Right cardiac atrium (tissue), 5 donors: Measurements from ENCODE around the gene CMSS1. TPM values are rescaled to one million over a fixed set of nuclear protein-coding genes. Genes with fewer than 3 reads are reported as not detected.

ENCODE experiments used
- ATAC-seq, 2 donors: fragments of 200-7000 bp; cut with Tn5 transposase; one replicate each; pipeline versions ENCODE4 v1.8.0 to v1.9.1; 2020; ENCODE audit warnings: moderate library complexity in 2 of 2, mild to moderate bottlenecking in 1 of 2
- DNase-seq, 3 donors: peaks; one replicate each; pipeline ENCODE4 v3.0.0-alpha.2; 2020
- H3K27ac ChIP-seq: one replicate; pipeline ENCODE4 v1.5.1; 2013; ENCODE audit warnings: mild to moderate bottlenecking, low read length, control low read depth, moderate library complexity
- H3K27me3 ChIP-seq: one replicate; pipeline ENCODE4 v1.6.1; 2013; ENCODE audit not compliant: control insufficient read depth, insufficient read depth
- H3K4me1 ChIP-seq: one replicate; pipeline ENCODE4 v1.6.1; 2013; ENCODE audit warnings: low read length; ENCODE audit not compliant: control insufficient read depth, insufficient read depth
- H3K4me3 ChIP-seq: one replicate; pipeline ENCODE4 v1.5.1; 2013; ENCODE audit warnings: low read length, control low read depth
- H3K9me3 ChIP-seq: one replicate; pipeline ENCODE4 v1.6.1; 2013; ENCODE audit warnings: low read length; ENCODE audit not compliant: control insufficient read depth
- WGBS: extraction: QIAGEN DNeasy Blood & Tissue Kit; methylation state at CpG from one replicate; pipeline ENCODE4 v1.1.7; 2013; 5-methylcytosine and 5-hydroxymethylcytosine counted together
- intact Hi-C, 4 donors: fragments of 100-400 bp; cut with DNase I; formaldehyde crosslinking; loops; one replicate each; pipeline versions ENCODE4 v1.11.0 to v1.14.0; 2022 to 2023
- polyA plus RNA-seq: library from polyadenylated mRNA; stranded (reverse); fragments of 200-250 nt; gene quantifications from one replicate; pipeline ENCODE4 v1.2.3, GENCODE V29; 2013
- total RNA-seq, 4 donors: library from RNA; stranded (reverse); fragmentation: NEBNext Ultra II Directional; extraction: Animal tissue kit (Norgen Biotek cat#: 25700); gene quantifications; one replicate each; pipeline ENCODE4 v1.2.1, GENCODE V29; 2021
- donor health status: healthy with polysubstance abuse.
- donor health status: DM: no; HTN: yes; CAD: no.
- donor health status: DM: no; HTN: no; CAD: no.
- donor health status: DM: no; HTN: yes; CAD: no; lungs with severe emphysema.
- donor health status: DM: yes; HTN: yes; CAD: no.

The CMSS1 gene
- total and polyA plus RNA-seq, 5 donors = 18.9 to 33.8 (median 26.6) TPM

DNA sequence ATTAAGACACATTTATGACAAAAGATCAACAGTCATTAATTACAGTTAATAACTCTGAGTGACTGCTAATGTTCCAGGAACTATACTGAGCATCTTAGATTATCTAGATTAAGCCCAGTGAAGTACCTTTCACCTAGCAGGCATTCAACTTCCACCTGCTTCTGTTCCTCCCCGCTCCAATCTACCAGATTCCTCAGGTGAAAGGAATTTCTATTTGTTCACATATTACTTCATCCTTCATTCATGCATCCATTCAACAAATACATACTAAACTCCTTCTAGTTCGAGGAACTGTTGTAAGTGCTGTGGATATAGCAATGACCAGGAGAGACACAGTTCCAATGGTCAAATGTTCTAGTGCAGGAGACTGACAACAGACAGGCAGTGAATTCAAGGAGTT is 157.3 kb downstream of the CMSS1 start:
- DNase-seq (no peak), ATAC-seq (no peak)
- H3K27ac ChIP-seq = no peak overlapping the region
- H3K9me3 ChIP-seq = no peaks in the 10 kb centered on the region
- intact Hi-C loops = no loop called here
- H3K27me3 ChIP-seq = no peaks in the 10 kb centered on the region
- 95% methylated on average over 2 of the region's 2 CpGs for WGBS
- H3K4me3 ChIP-seq = no peak overlapping the region
- H3K4me1 ChIP-seq = no peaks in the 10 kb centered on the region

GRCh38 chr3:99976584-99976983 is 158.9 kb downstream of the CMSS1 start:
- H3K9me3 ChIP-seq = no peaks in the 10 kb centered on the region
- ATAC-seq (no peak), DNase-seq (no peak)
- H3K4me1 ChIP-seq = no peaks in the 10 kb centered on the region
- H3K27ac ChIP-seq = no peak overlapping the region
- H3K27me3 ChIP-seq = no peaks in the 10 kb centered on the region
- intact Hi-C loops = no loop called here
- H3K4me3 ChIP-seq = no peak overlapping the region

- intact Hi-C loops = no loop called here
- no peak overlapping the region for H3K27ac ChIP-seq
- DNase-seq (no peak), ATAC-seq (no peak)
- H3K27me3 ChIP-seq = no peaks in the 10 kb centered on the region
- no peaks in the 10 kb centered on the region for H3K9me3 ChIP-seq
- WGBS = 98% methylated on average over 1 of the region's 1 CpG
- no peak overlapping the region for H3K4me3 ChIP-seq
- no peaks in the 10 kb centered on the region for H3K4me1 ChIP-seq
These were observed 160.6 kb downstream of the CMSS1 start for GRCh38 chr3:99978221-99978620.

GRCh38 chr3:99980606-99981005 is 162.9 kb downstream of the CMSS1 start:
- ATAC-seq (peak; percentile 66 to 84), DNase-seq (no peak)
- Histone ChIP-seq H3K27me3 (no peaks in the 10 kb centered on the region), H3K4me3 (no peak overlapping the region), H3K9me3 (no peaks in the 10 kb centered on the region), H3K4me1 (no peaks in the 10 kb centered on the region), H3K27ac (peak overlapping the region; percentile 43)
- WGBS = 72% methylated on average over 3 of the region's 3 CpGs
- intact Hi-C loops = no loop called here

DNA sequence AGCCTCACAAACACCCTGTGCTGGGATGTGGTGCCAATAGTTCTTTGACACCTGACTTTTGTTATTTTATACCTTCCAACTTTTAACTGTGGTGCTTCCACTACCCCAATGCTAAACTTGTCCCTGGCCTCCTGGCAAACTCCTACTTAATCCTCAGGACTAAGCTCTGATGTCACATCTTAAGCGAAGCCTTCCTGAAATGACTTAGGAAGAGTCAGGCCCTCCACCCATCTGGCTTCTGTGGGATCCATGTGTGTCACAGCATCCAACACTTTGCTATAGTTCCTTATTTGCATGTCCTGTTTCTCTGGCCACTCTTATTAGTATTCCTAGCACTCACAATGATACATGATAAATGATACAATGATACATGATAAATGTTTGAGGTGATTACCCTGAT is 163.5 kb downstream of the CMSS1 start:
- no peaks in the 10 kb centered on the region for H3K9me3 ChIP-seq
- H3K4me3 ChIP-seq = no peak overlapping the region
- H3K27ac ChIP-seq = peak overlapping the region; percentile 40
- DNase-seq (no peak), ATAC-seq (peak; percentile 21 to 38)
- no peaks in the 10 kb centered on the region for H3K27me3 ChIP-seq
- H3K4me1 ChIP-seq = no peaks in the 10 kb centered on the region
- intact Hi-C loops = no loop called here
- WGBS = 95% methylated on average over 1 of the region's 1 CpG

DNA sequence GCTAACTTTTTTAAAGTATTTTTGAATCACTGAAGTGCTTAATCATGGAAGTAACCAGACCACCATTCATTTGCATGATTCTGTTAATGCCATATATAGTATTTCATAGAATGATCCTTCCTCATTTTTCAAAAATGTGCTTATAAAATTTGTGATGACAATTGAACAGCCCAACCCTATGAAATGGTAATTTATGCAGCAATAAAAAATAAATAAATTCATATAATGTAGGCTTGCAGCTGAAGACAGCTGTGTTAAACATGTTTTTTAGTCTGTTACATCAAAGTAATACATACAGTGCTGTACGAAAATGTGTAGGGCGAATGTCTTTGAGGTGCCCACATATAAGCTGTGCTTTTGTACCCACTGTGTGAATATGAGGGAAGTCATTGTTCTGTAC is 165.0 kb downstream of the CMSS1 start:
- WGBS = 98% methylated on average over 2 of the region's 2 CpGs
- intact Hi-C loops = no loop called here

DNA sequence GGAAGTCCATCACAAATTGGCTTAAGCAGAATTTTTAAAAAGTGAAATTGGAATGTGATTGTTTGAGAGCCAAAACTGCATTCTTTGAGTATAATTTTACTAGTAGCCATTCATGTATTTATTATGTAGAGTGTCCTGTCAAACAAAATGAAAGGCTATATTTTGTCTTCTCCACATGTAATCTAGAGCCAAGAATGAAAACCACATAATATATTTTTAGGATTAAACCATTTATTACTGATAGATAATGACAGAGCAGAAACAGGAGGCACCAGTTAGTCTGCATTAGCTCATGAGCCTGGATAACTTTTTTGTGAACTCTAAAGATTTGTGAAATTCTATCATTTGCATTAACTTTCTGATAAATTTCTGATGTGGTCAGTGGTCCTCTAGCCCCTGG is 166.5 kb downstream of the CMSS1 start:
- H3K4me3 ChIP-seq = no peak overlapping the region
- ATAC-seq (no peak), DNase-seq (no peak)
- no peaks in the 10 kb centered on the region for H3K9me3 ChIP-seq
- no peaks in the 10 kb centered on the region for H3K27me3 ChIP-seq
- H3K27ac ChIP-seq = no peak overlapping the region
- intact Hi-C loops = no loop called here
- no peaks in the 10 kb centered on the region for H3K4me1 ChIP-seq

More for the DNA sequence above, 165.0 kb downstream of the CMSS1 start:
- Histone ChIP-seq H3K27me3 (no peaks in the 10 kb centered on the region), H3K4me1 (no peaks in the 10 kb centered on the region), H3K27ac (no peak overlapping the region), H3K9me3 (no peaks in the 10 kb centered on the region), H3K4me3 (no peak overlapping the region)
- DNase-seq = no peak
- no peak for ATAC-seq

DNA sequence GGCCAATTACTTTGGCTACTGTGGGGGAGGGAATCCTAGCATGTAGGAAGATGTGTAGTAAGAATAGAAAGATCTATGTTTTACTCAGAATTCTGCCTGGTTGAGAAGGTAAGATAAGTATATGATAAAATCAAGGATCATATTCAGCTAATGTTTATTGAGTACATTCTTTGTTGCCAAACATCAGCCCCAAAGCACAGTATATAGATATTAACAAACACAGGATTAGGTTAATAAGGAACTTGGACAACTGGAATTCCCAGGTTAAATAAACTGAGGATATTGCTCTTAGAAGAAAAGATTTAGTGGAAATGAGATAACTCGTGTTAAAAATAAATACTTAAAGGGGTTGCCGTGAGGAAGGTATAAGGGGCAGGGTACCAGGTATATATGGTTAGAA is 167.0 kb downstream of the CMSS1 start:
- Histone ChIP-seq H3K27ac (no peak overlapping the region), H3K27me3 (no peaks in the 10 kb centered on the region), H3K4me1 (no peaks in the 10 kb centered on the region), H3K9me3 (no peaks in the 10 kb centered on the region), H3K4me3 (no peak overlapping the region)
- intact Hi-C loops = no loop called here
- WGBS = 83% methylated on average over 2 of the region's 2 CpGs
- DNase-seq (no peak), ATAC-seq (no peak)

DNA sequence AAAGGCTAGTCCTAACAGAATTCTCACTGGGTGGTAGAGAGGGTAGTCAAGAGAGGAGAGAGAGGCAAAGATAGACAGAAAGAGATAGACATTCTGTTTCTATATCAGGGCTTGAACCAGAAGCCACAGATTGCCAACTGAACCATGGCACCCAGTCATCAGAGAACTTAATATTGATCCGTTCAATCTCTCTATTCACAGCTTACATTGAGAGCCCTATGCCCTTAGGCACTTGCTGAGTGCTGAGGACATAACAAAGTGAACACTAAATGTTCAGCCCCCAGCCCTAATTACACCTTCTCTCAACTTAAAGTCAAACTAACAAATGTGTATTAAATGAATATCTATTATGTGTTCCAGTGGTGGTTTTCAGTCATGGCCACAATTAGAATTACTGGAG is 172.5 kb downstream of the CMSS1 start:
- Histone ChIP-seq H3K4me1 (no peaks in the 10 kb centered on the region), H3K27me3 (no peaks in the 10 kb centered on the region), H3K9me3 (no peaks in the 10 kb centered on the region), H3K27ac (no peak overlapping the region), H3K4me3 (no peak overlapping the region)
- ATAC-seq (no peak), DNase-seq (no peak)
- WGBS = 97% methylated on average over 1 of the region's 1 CpG
- intact Hi-C loops = no loop called here

GRCh38 chr3:99997293-99997692 is 179.6 kb downstream of the CMSS1 start:
- no peak for DNase-seq
- H3K27ac ChIP-seq = no peak overlapping the region

DNA sequence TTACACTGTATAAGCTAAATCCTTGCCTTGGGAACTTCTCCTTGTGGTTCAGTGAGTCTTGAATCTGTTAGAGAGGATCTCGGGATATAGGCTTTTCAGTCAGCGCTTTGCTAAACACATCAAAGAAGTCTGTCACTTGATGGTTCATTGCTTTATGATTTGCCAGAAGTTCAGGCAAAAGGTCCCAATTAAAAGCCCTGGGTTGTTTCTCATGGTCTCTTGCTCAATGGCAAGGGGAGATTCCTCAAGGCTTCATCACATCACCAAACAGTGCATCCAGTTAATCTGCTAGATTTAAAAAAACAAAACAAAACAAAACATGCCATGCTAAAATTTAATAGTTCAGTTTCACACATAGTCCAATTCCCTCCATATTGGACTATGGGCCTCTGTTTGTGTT is 181.9 kb downstream of the CMSS1 start:
- no peak overlapping the region for H3K4me3 ChIP-seq
- H3K4me1 ChIP-seq = peaks cover 3% of the 10 kb centered on the region
- WGBS = 98% methylated on average over 2 of the region's 2 CpGs
- no peaks in the 10 kb centered on the region for H3K27me3 ChIP-seq
- ATAC-seq (no peak), DNase-seq (no peak)
- intact Hi-C loops = no loop called here
- no peak overlapping the region for H3K27ac ChIP-seq
- H3K9me3 ChIP-seq = no peaks in the 10 kb centered on the region

More at GRCh38 chr3:99997293-99997692, 179.6 kb downstream of the CMSS1 start:
- Histone ChIP-seq H3K9me3 (no peaks in the 10 kb centered on the region), H3K27me3 (no peaks in the 10 kb centered on the region), H3K4me3 (no peak overlapping the region), H3K4me1 (no peaks in the 10 kb centered on the region)
- intact Hi-C loops = no loop called here
- WGBS = 65% methylated on average over 2 of the region's 2 CpGs
- peak; percentile 25 to 36 for ATAC-seq

GRCh38 chr3:100001083-100001482 is 183.4 kb downstream of the CMSS1 start:
- no peaks in the 10 kb centered on the region for H3K9me3 ChIP-seq
- no peak for DNase-seq
- WGBS = 98% methylated on average over 3 of the region's 3 CpGs
- intact Hi-C loops = no loop called here
- ATAC-seq = no peak
- no peak overlapping the region for H3K4me3 ChIP-seq
- H3K4me1 ChIP-seq = peaks cover 3% of the 10 kb centered on the region
- H3K27me3 ChIP-seq = no peaks in the 10 kb centered on the region
- no peak overlapping the region for H3K27ac ChIP-seq
